ENCODE measurements around the gene SLC6A6.

- TF ChIP-seq JUN (CRISPR knock-in tag; IDR thresholded peaks at IDR 0.05) = no peak
- TF ChIP-seq CTCF (IDR thresholded peaks at IDR 0.05) = no peak
- no peak for TF ChIP-seq ZNF671 (CRISPR knock-in tag; IDR thresholded peaks at IDR 0.05)
- no peak for TF ChIP-seq OVOL2 (CRISPR knock-in tag; IDR thresholded peaks at IDR 0.05; ENCODE audit: borderline replicate concordance)
- TF ChIP-seq, protein P1, sequence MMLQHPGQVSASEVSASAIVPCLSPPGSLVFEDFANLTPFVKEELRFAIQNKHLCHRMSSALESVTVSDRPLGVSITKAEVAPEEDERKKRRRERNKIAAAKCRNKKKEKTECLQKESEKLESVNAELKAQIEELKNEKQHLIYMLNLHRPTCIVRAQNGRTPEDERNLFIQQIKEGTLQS (CRISPR knock-in tag; conservative IDR thresholded peaks at IDR 0.05) = no peak
- TF ChIP-seq, protein P2, sequence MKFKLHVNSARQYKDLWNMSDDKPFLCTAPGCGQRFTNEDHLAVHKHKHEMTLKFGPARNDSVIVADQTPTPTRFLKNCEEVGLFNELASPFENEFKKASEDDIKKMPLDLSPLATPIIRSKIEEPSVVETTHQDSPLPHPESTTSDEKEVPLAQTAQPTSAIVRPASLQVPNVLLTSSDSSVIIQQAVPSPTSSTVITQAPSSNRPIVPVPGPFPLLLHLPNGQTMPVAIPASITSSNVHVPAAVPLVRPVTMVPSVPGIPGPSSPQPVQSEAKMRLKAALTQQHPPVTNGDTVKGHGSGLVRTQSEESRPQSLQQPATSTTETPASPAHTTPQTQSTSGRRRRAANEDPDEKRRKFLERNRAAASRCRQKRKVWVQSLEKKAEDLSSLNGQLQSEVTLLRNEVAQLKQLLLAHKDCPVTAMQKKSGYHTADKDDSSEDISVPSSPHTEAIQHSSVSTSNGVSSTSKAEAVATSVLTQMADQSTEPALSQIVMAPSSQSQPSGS (CRISPR knock-in tag; IDR thresholded peaks at IDR 0.05; ENCODE audit: borderline replicate concordance, low read depth) = no peak
- TF ChIP-seq, protein P3, sequence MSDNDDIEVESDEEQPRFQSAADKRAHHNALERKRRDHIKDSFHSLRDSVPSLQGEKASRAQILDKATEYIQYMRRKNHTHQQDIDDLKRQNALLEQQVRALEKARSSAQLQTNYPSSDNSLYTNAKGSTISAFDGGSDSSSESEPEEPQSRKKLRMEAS (CRISPR knock-in tag; IDR thresholded peaks at IDR 0.05) = no peak
- no peak for TF ChIP-seq ELF4 (CRISPR knock-in tag; IDR thresholded peaks at IDR 0.05; ENCODE audit: low read depth)
- no peak for TF ChIP-seq TEAD1 (CRISPR knock-in tag; IDR thresholded peaks at IDR 0.05)
- no peak for TF ChIP-seq MYBL2 (CRISPR knock-in tag; IDR thresholded peaks at IDR 0.05)
- TF ChIP-seq FOXJ3 (CRISPR knock-in tag; IDR thresholded peaks at IDR 0.05; ENCODE audit: borderline replicate concordance) = no peak
- TF ChIP-seq CREM (CRISPR knock-in tag; IDR thresholded peaks at IDR 0.05) = no peak
- TF ChIP-seq, protein P4, sequence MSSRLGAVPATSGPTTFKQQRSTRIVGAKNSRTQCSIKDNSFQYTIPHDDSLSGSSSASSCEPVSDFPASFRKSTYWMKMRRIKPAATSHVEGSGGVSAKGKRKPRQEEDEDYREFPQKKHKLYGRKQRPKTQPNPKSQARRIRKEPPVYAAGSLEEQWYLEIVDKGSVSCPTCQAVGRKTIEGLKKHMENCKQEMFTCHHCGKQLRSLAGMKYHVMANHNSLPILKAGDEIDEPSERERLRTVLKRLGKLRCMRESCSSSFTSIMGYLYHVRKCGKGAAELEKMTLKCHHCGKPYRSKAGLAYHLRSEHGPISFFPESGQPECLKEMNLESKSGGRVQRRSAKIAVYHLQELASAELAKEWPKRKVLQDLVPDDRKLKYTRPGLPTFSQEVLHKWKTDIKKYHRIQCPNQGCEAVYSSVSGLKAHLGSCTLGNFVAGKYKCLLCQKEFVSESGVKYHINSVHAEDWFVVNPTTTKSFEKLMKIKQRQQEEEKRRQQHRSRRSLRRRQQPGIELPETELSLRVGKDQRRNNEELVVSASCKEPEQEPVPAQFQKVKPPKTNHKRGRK (CRISPR knock-in tag; IDR thresholded peaks at IDR 0.05; ENCODE audit: borderline replicate concordance) = no peak
- TF ChIP-seq NFYB (CRISPR knock-in tag; conservative IDR thresholded peaks at IDR 0.05; ENCODE audit: low read depth) = no peak
Observed at GRCh38 chr3:14445773-14446172, 43.4 kb downstream of the SLC6A6 start.
